Smooth muscle cell (in vitro differentiated cells): Measurements from ENCODE around the gene TCF7. TPM values are rescaled to one million over a fixed set of nuclear protein-coding genes. Genes with fewer than 3 reads are reported as not detected.

Source experiments
- DNase-seq: peaks from one replicate; lab custom pipeline; 2025; ENCODE audit not compliant: unreplicated experiment; lab: John Stamatoyannopoulos, UW
- H2AFZ ChIP-seq: fragments of 200-600 bp; sonication (generic); 2 replicates; pipeline ENCODE4 v1.6.0; 2016; ENCODE audit warnings: antibody characterized with exemption, low read depth, mild to moderate bottlenecking
- H3F3A ChIP-seq: fragments of 200-600 bp; sonication (generic); 2 replicates; pipeline ENCODE4 v1.6.0; 2017; ENCODE audit warnings: antibody characterized with exemption, low read depth
- H3K27ac ChIP-seq: fragments of 200-600 bp; sonication (generic); 2 replicates; pipeline ENCODE4 v1.5.1; 2016; ENCODE audit warnings: low read depth, mild to moderate bottlenecking
- H3K27me3 ChIP-seq: fragments of 200-600 bp; sonication (generic); 2 replicates; pipeline ENCODE4 v1.6.1; 2016; ENCODE audit warnings: low read depth, mild to moderate bottlenecking
- H3K36me3 ChIP-seq: fragments of 200-600 bp; sonication (generic); 2 replicates; pipeline ENCODE4 v1.5.1; 2016; ENCODE audit warnings: low read depth
- H3K4me1 ChIP-seq: fragments of 200-600 bp; sonication (generic); 2 replicates; pipeline ENCODE4 v1.5.1; 2016; ENCODE audit warnings: low read depth
- H3K4me2 ChIP-seq: fragments of 200-600 bp; sonication (generic); 2 replicates; pipeline ENCODE4 v1.6.0; 2016; ENCODE audit warnings: mild to moderate bottlenecking
- H3K4me3 ChIP-seq: fragments of 200-600 bp; sonication (generic); 2 replicates; pipeline ENCODE4 v1.5.1; 2016; ENCODE audit warnings: mild to moderate bottlenecking
- H3K79me2 ChIP-seq: fragments of 200-600 bp; sonication (generic); 2 replicates; pipeline ENCODE4 v1.6.0; 2016; ENCODE audit warnings: low read depth, mild to moderate bottlenecking
- H3K9ac ChIP-seq: fragments of 200-600 bp; sonication (generic); 2 replicates; pipeline ENCODE4 v1.6.0; 2016; ENCODE audit warnings: low read depth
- H3K9me3 ChIP-seq: fragments of 200-600 bp; sonication (generic); replicated peaks from 2 replicates; pipeline ENCODE4 v1.5.1; 2016; ENCODE audit warnings: low read depth
- H4K20me1 ChIP-seq: fragments of 200-600 bp; sonication (generic); 2 replicates; pipeline ENCODE4 v1.6.0; 2016; ENCODE audit warnings: low read depth
- WGBS: methylation state at CpG from one replicate; pipeline ENCODE4 v1.1.7; 2016; ENCODE audit warnings: low lambda C conversion rate; 5-methylcytosine and 5-hydroxymethylcytosine counted together
- polyA plus RNA-seq: library from polyadenylated mRNA; unstranded; fragments of >200 nt; fragmentation: Nextera tagmentation; extraction: Ambion mirVana; gene quantifications from 2 replicates; pipeline ENCODE4 v1.2.1, GENCODE V29; 2016
- total RNA-seq: library from RNA; depleted of rRNA; stranded (reverse); fragments of >200 nt; gene quantifications from 2 replicates; pipeline ENCODE4 v1.2.3, GENCODE V29; 2014
- TF ChIP-seq, protein P1 (sequence below): fragments of 200-600 bp; sonication (generic); IDR thresholded peaks from 2 replicates; pipeline ENCODE4 v1.5.1; 2017; ENCODE audit warnings: borderline replicate concordance, mild to moderate bottlenecking, antibody characterized with exemption; ENCODE audit not compliant: insufficient read depth, poor library complexity, severe bottlenecking

TCF7 gene
- total and polyA plus RNA-seq, 2 experiments from 2014 or later: 1.8 to 3.4 TPM

DNA sequence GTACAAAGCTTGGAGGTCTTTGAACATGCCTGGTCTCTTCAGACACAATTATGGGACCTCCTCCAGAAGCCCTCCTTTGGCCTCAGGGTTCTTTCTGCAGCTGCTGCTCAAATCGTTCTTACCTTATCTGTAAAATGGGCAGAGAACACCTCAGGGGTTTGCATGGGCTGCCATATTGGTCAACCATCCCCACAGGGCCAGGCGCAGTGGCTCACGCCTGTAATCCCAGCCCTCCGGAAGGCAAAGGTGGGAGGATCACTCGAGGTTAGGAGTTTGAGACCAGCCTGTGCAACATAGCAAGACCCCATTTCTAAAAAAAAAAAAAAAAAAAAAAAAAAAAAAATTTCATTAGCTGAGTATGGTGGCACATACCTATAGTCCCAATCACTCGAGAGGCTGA, 29.1 kb upstream of the TCF7 start:
- TF ChIP-seq, protein P1, sequence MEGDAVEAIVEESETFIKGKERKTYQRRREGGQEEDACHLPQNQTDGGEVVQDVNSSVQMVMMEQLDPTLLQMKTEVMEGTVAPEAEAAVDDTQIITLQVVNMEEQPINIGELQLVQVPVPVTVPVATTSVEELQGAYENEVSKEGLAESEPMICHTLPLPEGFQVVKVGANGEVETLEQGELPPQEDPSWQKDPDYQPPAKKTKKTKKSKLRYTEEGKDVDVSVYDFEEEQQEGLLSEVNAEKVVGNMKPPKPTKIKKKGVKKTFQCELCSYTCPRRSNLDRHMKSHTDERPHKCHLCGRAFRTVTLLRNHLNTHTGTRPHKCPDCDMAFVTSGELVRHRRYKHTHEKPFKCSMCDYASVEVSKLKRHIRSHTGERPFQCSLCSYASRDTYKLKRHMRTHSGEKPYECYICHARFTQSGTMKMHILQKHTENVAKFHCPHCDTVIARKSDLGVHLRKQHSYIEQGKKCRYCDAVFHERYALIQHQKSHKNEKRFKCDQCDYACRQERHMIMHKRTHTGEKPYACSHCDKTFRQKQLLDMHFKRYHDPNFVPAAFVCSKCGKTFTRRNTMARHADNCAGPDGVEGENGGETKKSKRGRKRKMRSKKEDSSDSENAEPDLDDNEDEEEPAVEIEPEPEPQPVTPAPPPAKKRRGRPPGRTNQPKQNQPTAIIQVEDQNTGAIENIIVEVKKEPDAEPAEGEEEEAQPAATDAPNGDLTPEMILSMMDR: no peak
- Histone ChIP-seq H3F3A (no peaks in the 10 kb centered on the region), H3K27ac (no peak overlapping the region), H3K79me2 (no peaks in the 10 kb centered on the region), H3K36me3 (no peaks in the 10 kb centered on the region), H3K4me1 (no peaks in the 10 kb centered on the region), H3K4me2 (no peak overlapping the region), H3K9me3 (no peaks in the 10 kb centered on the region), H4K20me1 (no peaks in the 10 kb centered on the region), H3K27me3 (no peaks in the 10 kb centered on the region), H3K4me3 (no peak overlapping the region), H3K9ac (no peak overlapping the region), H2AFZ (no peak overlapping the region)
- no peak for DNase-seq
- 92% methylated on average over 6 of the region's 6 CpGs for WGBS

DNA sequence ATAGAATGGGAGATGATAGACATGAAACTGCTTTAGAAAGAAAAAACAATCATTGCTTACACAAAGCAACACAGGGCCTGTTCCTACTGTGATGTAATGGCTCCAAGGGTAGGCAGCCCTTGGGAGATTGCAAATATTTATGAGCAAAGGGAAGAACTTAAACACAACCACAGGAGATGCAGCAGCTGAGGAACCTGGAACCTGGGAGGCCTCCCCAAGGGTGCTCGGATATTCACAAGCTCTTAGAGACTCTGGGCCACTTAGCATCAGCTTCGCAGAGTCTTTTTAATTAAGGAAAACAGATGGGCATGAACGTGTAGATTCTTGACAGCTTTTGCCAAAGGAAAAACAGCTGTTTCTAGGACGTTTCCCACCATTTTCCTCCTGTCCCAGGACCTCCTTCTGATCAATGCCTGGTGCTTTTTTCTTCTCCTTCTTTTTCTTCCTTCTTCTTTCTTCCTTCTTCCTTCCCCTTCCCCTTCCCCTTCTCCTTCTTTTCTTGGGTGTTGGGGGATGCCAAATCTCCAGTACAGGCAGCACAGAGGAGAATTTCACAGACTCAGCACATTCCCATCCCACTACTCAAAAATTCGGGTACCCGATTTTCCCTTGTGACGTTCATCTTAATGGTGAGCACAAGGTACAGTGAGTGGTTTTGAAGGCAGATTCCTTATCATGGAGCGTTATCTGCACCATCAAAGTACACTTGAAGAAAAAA, 28.1 kb upstream of the TCF7 start:
- Histone ChIP-seq H3K36me3 (no peaks in the 10 kb centered on the region), H4K20me1 (no peaks in the 10 kb centered on the region), H3F3A (peaks cover 2% of the 10 kb centered on the region), H3K27me3 (no peaks in the 10 kb centered on the region), H3K4me2 (no peak overlapping the region), H3K79me2 (no peaks in the 10 kb centered on the region), H3K9ac (no peak overlapping the region), H2AFZ (no peak overlapping the region), H3K4me3 (no peak overlapping the region), H3K9me3 (no peaks in the 10 kb centered on the region), H3K4me1 (no peaks in the 10 kb centered on the region), H3K27ac (no peak overlapping the region)
- TF ChIP-seq, protein P1: no peak
- 86% methylated on average over 8 of the region's 8 CpGs for WGBS
- DNase-seq: no peak

DNA sequence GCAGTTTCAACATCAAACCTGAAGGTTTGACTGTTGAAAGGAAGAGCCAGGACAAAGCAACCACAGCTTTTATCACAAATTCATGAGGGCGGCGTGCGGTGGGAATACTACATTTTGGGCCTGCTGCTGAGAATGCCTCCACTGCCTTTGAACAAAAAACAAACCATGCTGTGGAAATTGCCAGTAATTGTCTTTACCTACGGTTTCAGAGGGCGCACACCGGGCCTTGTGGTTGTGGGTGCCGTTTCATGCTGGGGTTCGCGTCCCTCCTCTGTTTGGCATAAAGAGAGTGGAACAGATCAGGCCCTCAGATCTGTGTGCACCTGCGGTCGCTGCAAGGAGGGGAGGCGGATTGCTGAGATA, 27.6 kb upstream of the TCF7 start:
- Histone ChIP-seq H3K9ac (no peak overlapping the region), H3K27me3 (no peaks in the 10 kb centered on the region), H3K36me3 (no peaks in the 10 kb centered on the region), H3K9me3 (no peaks in the 10 kb centered on the region), H3K4me2 (no peak overlapping the region), H3F3A (peaks cover 6% of the 10 kb centered on the region), H3K4me1 (no peaks in the 10 kb centered on the region), H2AFZ (no peak overlapping the region), H3K27ac (no peak overlapping the region), H3K79me2 (no peaks in the 10 kb centered on the region), H3K4me3 (no peak overlapping the region), H4K20me1 (no peaks in the 10 kb centered on the region)
- 96% methylated on average over 12 of the region's 12 CpGs for WGBS
- no peak for DNase-seq
- TF ChIP-seq, protein P1: no peak

DNA sequence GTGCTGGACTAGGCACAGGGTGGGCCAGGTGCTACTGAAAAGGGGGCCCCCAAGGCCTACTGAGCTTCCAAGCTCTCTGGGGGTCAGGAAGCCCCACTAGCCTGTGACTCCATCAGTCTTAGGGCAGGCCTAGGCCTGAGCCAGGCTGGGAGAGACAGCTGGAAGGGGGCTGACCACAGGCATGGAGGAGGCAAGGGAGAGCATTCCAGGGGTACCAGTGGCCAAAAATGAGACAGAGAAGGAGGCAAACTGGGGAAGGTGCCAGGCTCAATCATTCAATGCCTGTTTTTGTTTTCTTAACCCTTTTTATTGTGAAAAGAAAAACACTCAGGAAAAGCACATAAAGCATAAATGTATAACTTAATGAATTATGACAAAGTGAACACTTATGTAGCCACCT, 26.2 kb upstream of the TCF7 start:
- H3K36me3 ChIP-seq: no peaks in the 10 kb centered on the region
- no peak for DNase-seq
- no peaks in the 10 kb centered on the region for H3K27me3 ChIP-seq
- no peak overlapping the region for H3K9ac ChIP-seq
- no peaks in the 10 kb centered on the region for H3K9me3 ChIP-seq
- H3K4me2 ChIP-seq: no peak overlapping the region
- no peaks in the 10 kb centered on the region for H3K79me2 ChIP-seq
- peaks cover 6% of the 10 kb centered on the region for H3F3A ChIP-seq
- no peak overlapping the region for H3K27ac ChIP-seq
- TF ChIP-seq, protein P1: no peak
- no peak overlapping the region for H2AFZ ChIP-seq
- H3K4me3 ChIP-seq: no peak overlapping the region
- H3K4me1 ChIP-seq: no peaks in the 10 kb centered on the region
- H4K20me1 ChIP-seq: no peaks in the 10 kb centered on the region
